Gastroesophageal sphincter (tissue), 2 donors: ENCODE measurements around the gene ATF6.

Source experiments
- EP300 ChIP-seq: sonication (generic); formaldehyde crosslinking; IDR thresholded peaks from one replicate; pipeline ENCODE4 v1.6.1; 2017; ENCODE audit warnings: antibody characterized with exemption, mild to moderate bottlenecking
- POLR2A ChIP-seq, 2 donors: fragments of 450-650 bp; IDR thresholded peaks; one replicate each; pipeline ENCODE4 v1.6.1; 2017; ENCODE audit warnings: antibody characterized with exemption in 2 of 2, mild to moderate bottlenecking in 2 of 2, moderate library complexity in 1 of 2

DNA sequence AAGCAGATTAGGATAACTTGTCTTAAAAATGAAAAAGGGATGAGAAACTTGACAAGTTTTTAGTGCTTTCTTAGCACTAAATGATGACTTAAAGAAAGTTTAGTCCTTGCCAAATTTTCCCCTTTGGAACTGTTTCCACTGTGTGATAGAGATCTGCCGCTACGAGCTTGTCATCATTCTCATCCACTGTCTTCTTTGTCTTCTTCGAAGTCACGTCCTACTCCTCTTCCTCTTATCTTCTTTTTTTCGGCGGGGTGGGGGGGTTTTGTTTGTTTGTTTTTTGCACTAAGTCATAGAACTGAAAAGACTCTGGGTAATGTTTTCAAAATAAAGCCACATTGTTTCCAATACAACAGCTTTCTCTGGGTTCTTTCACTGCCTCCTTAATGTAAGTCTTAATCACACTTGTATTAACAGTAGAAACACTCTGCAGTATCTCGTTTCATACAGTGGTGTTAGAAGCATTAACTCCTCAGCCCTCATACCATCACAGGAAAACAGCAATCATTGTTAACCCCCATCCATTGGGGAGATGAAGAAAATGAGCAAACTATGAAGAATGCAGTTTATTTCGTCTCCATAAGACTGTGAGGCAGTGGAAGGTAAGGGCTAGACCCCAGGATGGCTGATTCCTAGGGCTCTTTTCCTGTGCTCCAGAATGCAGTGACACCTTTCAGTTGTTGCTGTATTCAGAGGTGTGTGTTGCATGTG, 175.8 kb downstream of the ATF6 start:
- TF ChIP-seq EP300 (no peak), POLR2A (IDR thresholded peaks at IDR 0.05) (no peak)
